ENCODE data around the gene C3orf18. TPM values are rescaled to one million over a fixed set of nuclear protein-coding genes. Genes with fewer than 3 reads are reported as not detected.

C3orf18 gene
- total RNA-seq = 13.6 TPM

DNA sequence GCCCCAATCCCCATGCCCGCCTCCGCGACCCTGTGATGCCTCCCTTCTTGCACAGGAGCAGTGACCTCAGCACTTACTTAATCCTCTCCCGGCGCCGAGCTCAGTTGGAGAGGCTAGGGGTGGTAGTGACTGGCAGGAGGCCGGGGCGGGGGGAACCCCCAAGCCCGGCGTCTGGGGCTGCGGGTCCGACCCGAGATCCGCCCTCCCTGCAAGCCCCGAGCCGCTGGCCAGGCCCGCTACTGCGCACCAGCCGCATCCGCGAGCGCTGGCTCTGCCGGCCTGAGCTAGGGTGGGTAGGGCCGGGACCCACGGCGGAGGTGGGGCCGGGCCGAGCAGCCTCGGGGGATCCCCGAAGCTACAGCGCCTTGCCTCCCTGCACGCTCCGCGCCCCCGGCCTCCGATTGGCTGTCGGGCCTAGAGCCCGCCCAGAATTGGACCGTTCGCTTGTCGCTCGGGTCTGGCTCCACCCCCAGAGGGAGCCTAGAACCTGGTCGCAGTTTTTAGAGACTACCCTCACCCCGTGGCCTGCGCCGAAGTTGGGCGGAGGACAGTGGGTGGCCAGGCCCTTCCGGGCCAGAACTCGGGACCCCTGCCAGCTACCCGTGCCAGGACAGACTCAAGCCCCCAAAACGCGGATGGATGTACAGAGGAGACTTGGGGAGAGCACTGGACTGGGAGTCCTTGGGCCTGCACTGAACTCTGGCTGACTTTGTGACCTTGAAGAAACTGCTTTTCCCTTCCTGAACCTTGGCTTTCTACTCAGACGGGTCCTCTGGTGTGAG is at the start of gene C3orf18:
Gene C3orf18, minus strand, starts transcription at position 362 of the 782 bp plus-strand sequence. CDS start 2,048 bp downstream, outside the sequence.
- DNase-seq = peak; percentile 90

DNA sequence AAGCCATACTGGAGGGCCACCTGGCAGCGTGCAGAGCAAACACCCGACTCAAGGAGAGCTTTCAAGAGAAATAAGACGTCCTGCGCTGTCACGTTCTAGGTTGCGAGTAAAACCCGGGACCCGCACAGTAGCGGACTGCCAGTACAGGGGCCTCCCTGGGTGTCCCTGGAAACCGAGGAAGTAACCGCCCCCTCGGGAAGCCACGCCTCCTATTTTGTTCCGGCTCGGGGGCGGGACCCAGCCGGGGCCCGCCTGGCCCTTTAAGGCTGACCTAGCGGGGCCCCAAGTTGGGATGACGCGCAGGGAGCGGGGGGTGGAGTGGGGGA is 49.2 kb upstream of the C3orf18 start:
- peak; percentile 82 for DNase-seq

DNA sequence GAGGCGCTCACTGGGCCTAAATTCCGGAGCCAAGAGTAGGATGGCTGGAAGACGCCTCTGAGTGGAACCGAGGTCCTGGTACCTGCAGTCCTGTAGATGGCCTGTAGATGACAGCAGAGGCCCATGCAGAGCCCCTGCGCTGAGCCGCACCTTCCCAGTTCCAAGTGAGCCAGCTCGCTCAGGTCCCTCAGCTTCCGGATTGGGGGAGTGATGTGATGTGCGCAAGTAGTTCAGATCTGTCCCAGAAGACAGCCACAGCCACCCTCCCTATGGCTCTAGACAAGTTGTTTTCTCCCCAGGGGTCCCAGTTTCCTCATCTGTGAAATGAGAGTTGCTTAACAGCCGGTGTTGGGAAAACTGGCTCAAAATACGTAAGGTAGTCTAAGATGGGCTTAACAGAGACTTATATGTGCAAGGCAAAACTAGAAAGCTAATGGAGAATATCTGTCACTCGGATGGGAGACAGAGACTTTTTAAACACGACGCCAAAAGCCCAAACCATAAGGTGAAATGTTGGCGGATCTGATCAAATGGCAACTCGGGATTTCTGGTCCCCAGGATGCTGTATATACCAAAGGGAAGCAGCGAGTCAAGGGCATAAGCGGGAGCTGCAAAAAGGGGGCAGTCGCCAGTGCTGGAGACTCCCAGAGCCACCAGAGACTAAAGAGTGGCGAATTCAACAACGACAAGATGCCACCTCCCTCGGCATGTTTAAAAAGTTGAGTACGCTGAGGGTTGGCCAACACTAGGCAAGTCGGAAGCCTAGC is 48.6 kb upstream of the C3orf18 start:
- DNase-seq = peak; percentile 78

DNA sequence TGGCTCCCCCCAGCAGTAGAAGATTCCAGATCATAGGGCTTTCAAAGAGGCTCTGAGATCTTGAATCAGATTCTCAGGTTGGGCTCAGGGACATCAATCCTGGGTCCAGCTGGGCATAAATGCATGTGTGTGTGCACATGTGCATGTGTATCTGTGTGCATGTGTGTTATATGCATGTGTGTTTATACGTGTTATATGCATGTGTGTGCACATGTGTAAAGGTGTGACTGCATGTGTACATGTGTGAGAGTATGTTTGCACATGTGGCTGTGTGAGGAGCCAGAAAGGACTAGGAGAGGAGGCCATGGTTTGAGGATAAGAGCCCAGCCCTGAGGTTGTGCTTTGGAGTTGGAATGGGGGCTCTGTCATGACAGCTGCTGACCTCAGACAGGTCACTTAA is 47.6 kb upstream of the C3orf18 start:
- DNase-seq = no peak

DNA sequence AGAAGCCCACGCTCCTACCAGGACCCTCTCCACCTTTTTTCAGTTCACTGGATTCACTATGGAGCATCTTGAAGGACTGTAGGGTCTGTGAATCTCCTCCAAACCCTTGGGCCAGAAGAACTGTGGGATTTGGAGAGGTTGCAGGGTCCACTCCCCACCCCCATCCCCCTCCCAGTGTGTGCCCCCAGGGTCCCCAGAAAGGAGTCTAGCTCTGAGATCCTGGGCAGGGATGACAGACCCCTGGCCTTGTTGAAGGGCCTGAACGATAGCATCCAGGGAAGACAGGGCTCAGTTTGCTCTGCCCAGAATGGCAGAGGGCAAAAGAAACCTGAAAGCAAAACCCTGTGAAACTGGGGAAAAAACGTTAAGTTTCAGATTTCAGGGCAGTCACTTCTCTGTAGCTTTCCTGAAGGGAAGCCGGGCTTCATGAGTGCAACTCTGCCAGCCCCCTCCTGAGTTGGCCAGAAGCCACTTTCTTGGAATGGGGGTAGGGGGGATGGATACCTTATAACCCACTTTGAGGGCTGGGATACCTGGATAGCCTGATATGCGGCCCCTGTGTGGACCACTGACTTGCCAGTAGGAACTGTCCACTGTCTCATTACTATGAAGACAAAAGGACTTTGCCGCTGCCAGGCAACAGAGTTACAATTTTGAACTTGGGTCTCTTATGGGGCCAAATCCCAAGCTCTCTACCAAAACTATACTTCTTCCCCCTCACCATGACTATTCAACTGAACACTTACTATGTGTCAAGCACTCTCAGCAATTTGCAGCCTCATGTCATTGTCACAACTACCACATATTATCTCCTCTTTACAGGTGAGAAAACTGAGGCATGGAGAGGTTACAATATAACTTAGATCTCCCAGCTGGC is 45.7 kb upstream of the C3orf18 start:
- no peak for DNase-seq

DNA sequence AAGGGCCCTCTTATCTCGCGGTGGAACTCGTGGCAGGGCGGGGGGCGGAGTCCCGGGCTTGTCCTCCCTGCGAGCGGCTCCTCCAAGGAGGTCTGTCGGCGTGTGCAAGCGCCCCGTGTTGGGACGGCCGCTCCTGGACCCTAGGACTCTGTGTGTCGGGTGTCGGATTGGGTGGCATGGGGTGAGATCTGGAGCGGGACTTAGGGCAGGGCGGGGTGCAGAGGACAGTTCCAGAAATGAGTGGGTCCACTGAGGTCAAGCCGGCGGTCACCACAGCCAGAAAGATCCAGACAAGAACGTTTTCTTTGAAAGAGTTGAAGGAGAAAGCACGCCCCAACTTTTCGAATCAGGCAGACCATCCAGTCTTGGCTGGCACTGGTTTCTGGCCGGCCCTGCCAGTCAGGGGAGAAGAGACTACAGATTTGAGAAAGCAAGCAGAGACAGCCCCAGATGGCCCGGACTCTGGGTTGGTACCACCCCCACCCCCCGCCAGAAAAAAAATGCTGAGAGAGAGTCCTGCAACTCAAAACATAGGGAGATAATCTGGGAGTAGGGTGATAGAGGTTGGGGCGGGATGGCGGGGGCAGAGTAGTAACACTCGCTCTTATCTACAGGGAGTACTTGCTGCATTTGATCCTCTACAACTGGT is 44.8 kb upstream of the C3orf18 start:
- DNase-seq = no peak

DNA sequence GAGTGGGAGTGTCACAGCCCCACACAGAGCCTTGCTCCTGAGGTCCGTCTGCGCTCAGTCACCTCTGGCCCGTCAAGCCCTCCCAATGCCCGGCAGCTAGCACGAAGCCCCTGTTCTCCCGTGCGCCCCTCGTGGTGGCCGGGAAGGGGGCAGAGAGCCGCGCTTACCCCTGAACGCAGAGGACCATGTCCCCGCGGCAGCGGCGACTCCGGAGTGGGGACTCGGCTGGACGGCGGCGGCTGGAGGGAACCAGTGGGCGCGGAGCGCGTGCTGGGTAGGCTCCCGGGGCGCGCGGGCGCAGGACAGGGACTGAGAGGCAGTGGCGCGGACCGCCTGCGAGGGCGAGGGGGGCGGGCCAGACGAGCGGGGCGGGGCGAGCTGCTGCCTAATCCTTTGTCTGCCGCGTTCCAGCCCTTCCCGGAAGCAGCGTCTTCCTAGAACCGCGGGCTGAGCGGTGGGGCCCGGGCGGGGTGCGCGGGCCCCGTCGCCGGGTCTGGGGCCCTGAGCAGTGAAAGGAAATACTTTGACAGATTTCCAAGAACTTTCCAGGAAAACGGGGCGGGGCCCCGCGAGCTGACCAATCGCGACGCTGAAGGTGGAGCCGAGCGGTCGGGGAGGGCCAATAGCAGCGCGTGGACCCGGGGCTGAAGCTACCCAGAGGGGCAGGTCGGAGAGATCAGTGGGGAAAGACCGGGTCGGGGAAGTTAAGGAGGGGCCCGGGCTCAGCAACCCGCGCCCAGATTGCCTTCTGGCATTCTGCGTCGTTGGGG is 44.1 kb upstream of the C3orf18 start, which contains the start of gene CISH:
Gene CISH, minus strand, starts transcription at position 311 of the 770 bp plus-strand sequence. Its CDS starts 124 bp downstream, at position 187.
- DNase-seq = peak; percentile 71

DNA sequence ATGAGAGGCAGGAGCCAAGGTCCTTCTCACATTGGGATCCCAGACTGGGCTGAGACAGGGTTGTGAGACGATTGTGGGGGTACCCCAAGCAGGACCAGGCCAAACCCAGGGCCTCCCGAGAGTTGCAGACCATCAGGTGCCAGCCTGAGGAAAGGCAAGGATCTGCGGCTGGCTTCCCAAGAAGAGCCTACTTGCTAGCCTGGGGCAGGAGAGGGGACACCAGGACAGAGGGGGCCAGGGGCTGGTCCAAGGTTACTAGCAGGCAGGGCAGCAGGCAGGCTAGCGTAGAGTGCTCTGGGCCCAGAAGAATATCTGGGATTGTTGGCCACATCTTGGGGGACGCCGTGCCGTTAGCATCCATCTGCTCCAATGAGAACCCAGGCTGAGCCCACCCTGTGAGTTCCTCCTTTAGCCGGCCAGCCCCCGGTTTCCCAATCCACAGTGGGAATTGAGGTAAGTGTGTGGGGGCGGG is 43.5 kb upstream of the C3orf18 start:
- no peak for DNase-seq

DNA sequence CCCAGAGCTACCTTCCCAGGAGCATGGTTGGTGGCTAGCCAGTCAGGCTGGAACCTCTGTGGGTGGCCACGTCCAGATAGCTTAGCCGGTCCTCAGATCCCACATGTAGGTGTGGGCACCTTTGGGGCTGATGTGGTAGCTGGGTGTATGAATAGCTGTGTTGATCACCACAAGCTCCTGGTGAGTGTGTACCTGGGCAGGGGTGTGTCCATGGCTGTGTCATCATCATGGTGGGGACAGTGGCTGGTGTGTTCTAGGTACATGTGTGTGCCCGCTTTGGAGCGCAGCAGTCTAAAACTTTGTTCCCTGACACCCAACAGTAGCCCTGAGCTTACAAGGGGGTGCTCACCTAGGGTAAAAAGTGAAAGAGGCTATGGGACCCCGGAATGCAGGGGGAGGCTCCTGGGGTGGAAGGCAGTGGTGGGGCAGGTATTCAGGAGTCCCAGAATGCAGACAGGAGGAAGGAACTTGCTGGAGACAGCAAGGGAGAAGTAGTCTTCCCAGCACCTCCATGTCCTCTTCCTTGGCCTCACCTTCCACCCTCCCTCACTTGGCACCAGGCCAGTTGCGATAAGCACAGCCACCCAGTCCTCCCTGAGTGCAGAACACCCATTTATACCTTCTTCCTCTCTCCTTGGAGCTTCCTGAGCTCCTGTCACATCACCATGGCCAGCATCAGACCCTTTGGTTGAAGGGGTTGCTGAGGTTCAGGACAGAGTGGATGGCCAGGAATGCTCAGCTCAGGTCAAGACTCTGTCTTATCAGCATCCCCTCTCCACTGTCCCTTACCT is 42.8 kb upstream of the C3orf18 start:
- no peak for DNase-seq

DNA sequence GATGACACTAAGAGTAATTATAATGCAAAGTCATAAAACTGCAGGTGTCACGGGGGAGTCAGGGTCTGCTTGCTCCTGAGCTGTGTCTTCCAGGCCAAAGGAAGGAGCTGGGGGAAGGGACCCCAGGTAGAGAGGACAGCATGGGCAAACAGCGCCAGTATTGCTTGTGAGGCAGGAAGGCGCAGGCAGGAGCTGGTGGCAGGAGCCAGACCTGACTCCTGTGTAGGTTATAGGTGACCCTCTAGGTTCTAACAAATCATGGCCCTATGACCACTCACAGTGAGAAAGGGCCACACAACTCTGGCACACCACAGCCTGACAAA is 42.2 kb upstream of the C3orf18 start:
- DNase-seq = no peak

DNA sequence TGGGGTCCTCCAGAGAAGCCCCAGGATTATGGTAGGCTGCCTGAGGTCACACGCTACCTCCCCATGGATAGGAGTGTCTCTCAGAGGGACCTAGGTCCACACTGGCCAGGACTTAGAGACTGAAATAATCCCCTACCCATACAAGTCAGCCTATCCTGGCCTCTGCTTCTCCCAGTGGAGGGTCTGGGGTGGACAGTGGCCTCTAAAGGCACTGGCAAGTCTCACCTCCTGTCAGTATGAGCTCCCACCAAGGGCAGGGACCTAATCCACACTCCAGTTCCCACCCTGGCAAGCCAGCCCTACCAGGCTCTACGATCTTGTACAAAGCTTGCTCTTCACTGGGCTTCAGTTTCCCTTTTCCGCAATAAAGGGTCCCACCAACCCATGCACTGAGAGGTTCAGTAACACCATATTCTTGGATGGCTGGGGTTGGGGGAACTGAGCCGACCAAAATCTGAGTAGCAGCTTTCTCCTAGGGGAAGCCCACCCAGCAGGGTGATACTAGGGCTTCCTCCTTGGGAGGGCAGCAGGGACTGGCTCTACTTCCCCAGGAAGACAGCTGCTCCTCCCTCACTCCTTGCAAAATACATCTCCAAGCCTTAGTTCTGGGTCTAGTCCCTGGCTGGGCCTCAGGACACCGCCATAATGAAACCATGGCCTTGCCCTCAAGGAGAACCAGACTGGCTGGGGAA is 41.7 kb upstream of the C3orf18 start:
- no peak for DNase-seq

DNA sequence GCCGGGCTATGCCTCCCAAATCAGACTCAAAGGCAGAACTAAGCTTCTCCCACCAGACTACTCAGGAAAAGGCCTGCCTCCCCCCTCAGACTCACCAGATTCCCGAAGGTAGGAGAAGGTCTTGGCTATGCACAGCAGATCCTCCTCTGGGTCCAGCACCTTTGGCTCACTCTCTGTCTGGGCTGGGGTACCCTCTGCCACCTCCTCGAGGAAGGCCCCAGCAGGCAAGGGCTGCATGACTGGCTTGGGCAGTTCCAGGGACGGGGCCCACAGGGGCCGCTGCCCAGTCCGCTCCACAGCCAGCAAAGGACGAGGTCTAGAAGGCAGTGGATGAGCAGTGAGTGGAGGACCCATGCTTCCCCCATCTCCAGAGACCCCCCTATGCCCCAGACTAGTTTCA is 40.7 kb upstream of the C3orf18 start:
- DNase-seq = no peak

DNA sequence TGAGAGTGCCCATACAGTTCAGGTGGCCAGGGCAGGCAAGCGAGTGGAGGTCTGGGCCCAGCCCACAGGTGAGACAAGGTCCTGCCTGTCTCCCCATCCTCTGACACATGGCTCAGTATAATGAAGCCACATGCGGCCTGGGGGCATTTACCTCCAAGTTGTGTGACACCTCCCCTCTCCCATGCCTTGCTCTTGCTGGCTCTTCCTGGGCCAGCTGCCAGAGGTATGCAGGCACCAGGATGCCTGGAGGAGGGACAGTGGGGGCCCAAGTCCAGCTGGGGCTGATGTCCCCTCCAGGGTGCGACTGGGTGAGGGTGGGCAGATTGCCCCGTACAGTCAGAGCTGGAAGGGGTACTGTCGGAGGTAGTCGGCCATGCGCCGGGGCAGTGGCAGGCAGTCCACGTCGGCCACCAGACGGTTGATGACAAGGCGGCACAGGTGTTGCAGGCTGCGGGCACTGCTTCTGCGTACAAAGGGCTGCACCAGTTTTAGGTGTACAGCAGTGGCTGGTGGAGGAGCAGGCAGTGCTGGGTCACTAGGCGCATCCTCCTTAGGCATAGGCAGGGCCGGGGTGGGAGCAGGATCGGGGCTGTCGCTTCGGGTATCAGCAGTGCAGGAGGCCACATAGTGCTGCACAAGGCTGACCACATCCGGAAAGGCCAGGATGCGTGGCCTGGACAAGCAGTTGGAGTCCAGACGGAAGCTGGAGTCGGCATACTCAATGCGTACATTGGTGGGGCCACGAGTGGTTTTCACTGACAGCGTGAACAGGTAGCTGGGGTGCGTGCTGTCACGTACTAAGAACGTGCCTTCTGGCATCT is 39.9 kb upstream of the C3orf18 start:
- no peak for DNase-seq

DNA sequence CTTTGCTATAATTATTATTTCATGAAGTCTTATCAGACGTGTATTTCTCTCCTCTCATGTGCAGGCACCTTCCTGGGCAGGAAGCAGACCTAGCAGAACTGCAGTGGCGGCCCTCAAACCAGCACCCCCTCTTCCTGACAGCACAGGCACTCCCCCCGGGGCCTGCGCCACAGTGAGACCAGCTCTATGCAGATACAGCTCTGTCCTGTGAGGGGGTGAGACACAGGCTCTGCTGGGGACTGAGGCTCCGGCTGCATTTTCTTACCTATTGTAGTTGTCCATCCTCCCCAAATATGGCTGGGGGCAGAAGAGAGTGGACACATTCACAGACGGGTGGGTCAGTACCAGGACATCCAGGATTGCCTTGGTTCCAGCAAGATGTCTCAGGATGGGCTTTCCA is 39.0 kb upstream of the C3orf18 start:
- no peak for DNase-seq

DNA sequence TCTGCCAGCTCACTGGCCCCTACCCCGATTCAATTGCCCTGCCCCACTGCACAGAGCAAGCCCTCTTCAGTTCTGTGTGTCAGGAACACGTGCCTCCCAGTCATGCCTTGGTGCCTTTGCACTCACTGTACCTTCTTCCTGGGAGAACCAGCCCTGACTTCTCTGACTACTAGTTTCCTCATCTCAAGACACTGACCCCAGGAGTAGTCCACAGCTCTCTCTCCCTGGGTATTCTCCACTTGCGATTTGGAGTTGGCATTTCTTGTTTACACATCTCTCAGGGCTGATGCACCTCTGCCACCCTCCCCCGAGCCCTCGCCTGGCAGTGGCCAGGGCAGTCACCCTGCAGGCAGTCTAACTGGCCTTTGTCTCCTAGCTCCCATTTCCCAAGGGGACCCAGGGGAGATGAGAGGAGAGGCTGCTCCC is 38.4 kb upstream of the C3orf18 start:
- no peak for DNase-seq

DNA sequence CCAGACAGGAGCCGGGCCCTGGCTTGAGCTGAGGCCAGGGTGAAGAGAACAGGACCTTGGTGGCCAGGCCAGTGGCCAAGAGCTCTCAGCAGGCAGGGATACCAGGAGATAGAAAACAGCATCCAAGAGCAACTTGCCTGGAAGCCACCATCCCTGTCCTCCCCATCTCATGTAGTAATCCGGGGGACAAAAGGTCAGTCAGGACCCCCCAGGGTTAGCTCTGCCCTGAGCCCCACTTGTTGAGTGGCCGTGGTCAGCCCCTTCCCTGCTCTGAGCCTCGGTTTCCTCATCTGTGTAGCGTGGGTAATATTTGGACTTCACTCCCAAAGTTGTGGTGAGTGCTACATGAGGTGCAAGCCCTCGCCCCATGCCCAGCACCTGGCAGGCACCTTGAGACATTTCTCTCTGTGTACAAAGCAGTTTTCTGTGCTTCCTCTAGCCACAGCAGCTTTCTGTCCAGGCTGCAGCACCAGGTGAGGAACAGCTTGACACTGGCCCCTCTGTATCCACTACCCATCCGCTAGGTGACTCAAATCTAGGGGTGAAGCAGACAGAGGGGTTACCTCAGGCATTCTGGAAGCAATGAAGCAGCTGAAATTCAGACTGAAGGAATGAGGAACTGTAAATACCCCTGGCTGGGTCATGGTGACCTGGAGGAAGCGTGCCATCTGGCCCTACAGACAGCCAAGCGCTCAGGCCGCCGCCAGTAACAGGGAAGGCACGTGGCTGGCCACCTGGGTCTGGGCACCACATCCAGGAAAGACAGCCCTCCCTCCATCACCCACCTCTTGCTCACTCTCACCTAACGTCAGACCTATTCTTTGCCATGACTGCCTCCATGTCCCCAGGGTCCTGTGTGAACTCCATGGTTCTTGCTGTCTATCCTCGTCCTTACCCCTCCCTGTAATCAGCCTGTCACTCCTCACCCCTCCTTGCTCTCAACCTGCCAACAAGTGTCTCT is 37.4 kb upstream of the C3orf18 start:
- no peak for DNase-seq

DNA sequence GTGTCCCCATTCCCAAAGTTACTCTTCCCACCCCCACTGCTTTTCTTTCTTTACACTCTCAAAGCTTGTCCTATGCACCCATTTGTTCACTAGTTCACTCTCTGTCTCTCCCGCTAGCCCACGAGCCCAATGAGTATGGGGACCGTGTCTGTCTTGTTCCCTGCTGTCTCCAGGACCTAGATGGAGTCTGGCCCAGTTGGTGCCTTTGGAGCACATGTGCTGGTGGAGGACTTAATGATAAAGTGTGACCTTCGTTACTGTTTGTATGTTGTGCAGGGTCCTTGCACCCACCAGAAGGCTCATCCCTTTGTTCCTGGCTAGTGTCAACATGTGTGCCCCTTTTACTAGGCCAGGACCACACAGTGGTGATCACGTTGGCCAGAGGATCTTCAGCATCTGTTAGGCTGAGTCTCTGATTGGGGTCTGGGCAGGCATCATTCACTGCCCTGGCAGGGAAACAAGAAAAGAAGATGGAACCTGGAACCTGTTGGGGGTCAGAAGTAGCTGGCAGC is 36.6 kb upstream of the C3orf18 start:
- no peak for DNase-seq
